ENCODE data around the gene ARSB.

ARSB gene

GRCh38 chr5:78974601-78975000, 10.5 kb downstream of the ARSB start:
- H3K9me3 ChIP-seq (ENCODE audit: control insufficient read depth, insufficient read depth, low read length), result no peaks in the 10 kb centered on the region
- H3K27ac ChIP-seq (ENCODE audit: low read depth, low read length), result no peak overlapping the region
- no peak overlapping the region for H3K4me3 ChIP-seq (ENCODE audit: low read depth, low read length)
- H3K27me3 ChIP-seq (ENCODE audit: control insufficient read depth, insufficient read depth, low read length), result no peaks in the 10 kb centered on the region
- H3K4me1 ChIP-seq (ENCODE audit: control insufficient read depth, insufficient read depth, low read length), result peaks cover 5% of the 10 kb centered on the region
- no peaks in the 10 kb centered on the region for H3K36me3 ChIP-seq (ENCODE audit: control insufficient read depth, insufficient read depth, low read length)
- H3K9ac ChIP-seq (ENCODE audit: low read depth, low read length), result no peak overlapping the region

GRCh38 chr5:78974011-78974410, 11.1 kb downstream of the ARSB start:
- H3K4me1 ChIP-seq (ENCODE audit: control insufficient read depth, insufficient read depth, low read length), result peaks cover 5% of the 10 kb centered on the region
- no peaks in the 10 kb centered on the region for H3K36me3 ChIP-seq (ENCODE audit: control insufficient read depth, insufficient read depth, low read length)
- H3K9ac ChIP-seq (ENCODE audit: low read depth, low read length), result no peak overlapping the region
- no peak overlapping the region for H3K4me3 ChIP-seq (ENCODE audit: low read depth, low read length)
- H3K9me3 ChIP-seq (ENCODE audit: control insufficient read depth, insufficient read depth, low read length), result no peaks in the 10 kb centered on the region
- no peaks in the 10 kb centered on the region for H3K27me3 ChIP-seq (ENCODE audit: control insufficient read depth, insufficient read depth, low read length)
- H3K27ac ChIP-seq (ENCODE audit: low read depth, low read length), result no peak overlapping the region

- no peak overlapping the region for H3K4me3 ChIP-seq (ENCODE audit: low read depth, low read length)
- H3K4me1 ChIP-seq (ENCODE audit: control insufficient read depth, insufficient read depth, low read length), result peaks cover 5% of the 10 kb centered on the region
- H3K9ac ChIP-seq (ENCODE audit: low read depth, low read length), result no peak overlapping the region
- no peaks in the 10 kb centered on the region for H3K9me3 ChIP-seq (ENCODE audit: control insufficient read depth, insufficient read depth, low read length)
- no peak overlapping the region for H3K27ac ChIP-seq (ENCODE audit: low read depth, low read length)
- H3K36me3 ChIP-seq (ENCODE audit: control insufficient read depth, insufficient read depth, low read length), result no peaks in the 10 kb centered on the region
- H3K27me3 ChIP-seq (ENCODE audit: control insufficient read depth, insufficient read depth, low read length), result no peaks in the 10 kb centered on the region
Observed at GRCh38 chr5:78972654-78973428, 12.3 kb downstream of the ARSB start.

DNA sequence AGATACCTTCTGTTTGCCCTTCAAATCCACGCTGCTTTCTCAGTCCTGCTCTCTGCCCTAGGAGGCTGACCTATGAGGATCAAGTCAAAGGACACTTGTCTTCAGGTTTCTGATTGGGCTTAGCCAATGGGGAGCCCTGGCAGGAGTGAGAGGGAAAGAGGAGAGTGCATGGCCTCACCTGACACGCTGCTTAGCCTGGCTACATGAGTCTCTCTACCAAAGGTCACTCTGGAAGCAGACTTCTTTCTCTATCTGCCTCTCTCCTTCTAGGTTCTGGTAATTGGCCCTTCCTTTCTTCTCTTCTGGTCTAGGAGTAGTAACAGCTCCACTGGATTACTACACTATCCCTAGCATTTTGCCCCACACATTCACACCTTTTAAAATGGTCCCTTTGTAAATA, 13.1 kb downstream of the ARSB start:
- Histone ChIP-seq H3K27ac (ENCODE audit: low read depth, low read length) (no peak overlapping the region), H3K9ac (ENCODE audit: low read depth, low read length) (no peak overlapping the region), H3K27me3 (ENCODE audit: control insufficient read depth, insufficient read depth, low read length) (no peaks in the 10 kb centered on the region), H3K4me3 (ENCODE audit: low read depth, low read length) (no peak overlapping the region), H3K4me1 (ENCODE audit: control insufficient read depth, insufficient read depth, low read length) (peaks cover 5% of the 10 kb centered on the region), H3K36me3 (ENCODE audit: control insufficient read depth, insufficient read depth, low read length) (no peaks in the 10 kb centered on the region), H3K9me3 (ENCODE audit: control insufficient read depth, insufficient read depth, low read length) (no peaks in the 10 kb centered on the region)

DNA sequence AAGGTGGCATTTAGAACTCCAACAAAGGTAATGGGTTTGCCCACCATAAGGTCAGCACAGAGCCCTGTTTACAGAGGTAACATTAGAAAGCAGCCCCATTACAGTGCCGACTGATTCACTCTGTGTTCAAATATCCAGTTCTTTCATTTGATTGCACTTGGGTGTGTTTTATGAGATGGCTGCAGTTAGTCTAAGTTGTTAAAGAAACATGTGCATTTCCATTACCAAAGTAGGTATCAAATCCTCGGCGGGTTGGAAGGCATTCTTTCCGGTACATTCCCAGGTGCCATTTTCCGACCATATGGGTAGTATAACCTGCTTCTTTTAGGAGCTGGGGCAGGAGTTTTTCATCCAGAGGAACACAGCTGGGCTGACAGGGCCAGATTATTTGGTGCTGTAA, 16.3 kb downstream of the ARSB start:
- no peak overlapping the region for H3K4me3 ChIP-seq (ENCODE audit: low read depth, low read length)
- no peaks in the 10 kb centered on the region for H3K9me3 ChIP-seq (ENCODE audit: control insufficient read depth, insufficient read depth, low read length)
- H3K36me3 ChIP-seq (ENCODE audit: control insufficient read depth, insufficient read depth, low read length), result peaks cover 4% of the 10 kb centered on the region; the same call in 1 of the 2 replicates
- H3K27me3 ChIP-seq (ENCODE audit: control insufficient read depth, insufficient read depth, low read length), result no peaks in the 10 kb centered on the region
- no peak overlapping the region for H3K9ac ChIP-seq (ENCODE audit: low read depth, low read length)
- no peaks in the 10 kb centered on the region for H3K4me1 ChIP-seq (ENCODE audit: control insufficient read depth, insufficient read depth, low read length)
- H3K27ac ChIP-seq (ENCODE audit: low read depth, low read length), result no peak overlapping the region

DNA sequence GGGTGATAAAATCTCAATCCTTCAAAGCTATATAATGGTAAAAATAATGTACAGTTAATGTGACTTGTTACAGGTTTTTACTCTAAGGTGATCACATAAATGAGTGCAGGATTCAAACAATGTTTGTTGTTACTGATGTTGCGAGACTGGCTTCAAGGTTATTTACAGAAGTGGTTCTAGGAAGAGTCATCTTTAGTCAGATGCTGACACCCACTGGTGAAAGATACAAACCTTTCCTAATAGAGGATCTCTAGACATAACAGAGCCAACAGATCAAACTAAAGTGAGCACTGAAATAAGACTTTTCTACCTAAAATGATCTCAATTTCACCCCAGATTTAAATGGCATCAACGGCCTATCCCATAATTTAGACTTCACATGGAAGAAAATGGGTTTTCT, 20.2 kb downstream of the ARSB start:
- H3K4me1 ChIP-seq (ENCODE audit: control insufficient read depth, insufficient read depth, low read length), result peaks cover 3% of the 10 kb centered on the region; the same call in 1 of the 2 replicates
- no peaks in the 10 kb centered on the region for H3K9me3 ChIP-seq (ENCODE audit: control insufficient read depth, insufficient read depth, low read length)
- H3K27ac ChIP-seq (ENCODE audit: low read depth, low read length), result no peak overlapping the region
- H3K36me3 ChIP-seq (ENCODE audit: control insufficient read depth, insufficient read depth, low read length), result peaks cover 4% of the 10 kb centered on the region; the same call in 1 of the 2 replicates
- H3K4me3 ChIP-seq (ENCODE audit: low read depth, low read length), result no peak overlapping the region
- no peak overlapping the region for H3K9ac ChIP-seq (ENCODE audit: low read depth, low read length)
- H3K27me3 ChIP-seq (ENCODE audit: control insufficient read depth, insufficient read depth, low read length), result no peaks in the 10 kb centered on the region

- no peak overlapping the region for H3K27ac ChIP-seq (ENCODE audit: low read depth, low read length)
- peaks cover 4% of the 10 kb centered on the region; the same call in 1 of the 2 replicates for H3K36me3 ChIP-seq (ENCODE audit: control insufficient read depth, insufficient read depth, low read length)
- peaks cover 7% of the 10 kb centered on the region; the same call in 1 of the 2 replicates for H3K4me1 ChIP-seq (ENCODE audit: control insufficient read depth, insufficient read depth, low read length)
- H3K4me3 ChIP-seq (ENCODE audit: low read depth, low read length), result no peak overlapping the region
- H3K27me3 ChIP-seq (ENCODE audit: control insufficient read depth, insufficient read depth, low read length), result no peaks in the 10 kb centered on the region
- no peaks in the 10 kb centered on the region for H3K9me3 ChIP-seq (ENCODE audit: control insufficient read depth, insufficient read depth, low read length)
- H3K9ac ChIP-seq (ENCODE audit: low read depth, low read length), result no peak overlapping the region
Observed at GRCh38 chr5:78961743-78962142, 23.4 kb downstream of the ARSB start.

- H3K36me3 ChIP-seq (ENCODE audit: control insufficient read depth, insufficient read depth, low read length), result peaks cover 4% of the 10 kb centered on the region; the same call in 1 of the 2 replicates
- H3K9ac ChIP-seq (ENCODE audit: low read depth, low read length), result no peak overlapping the region
- H3K27me3 ChIP-seq (ENCODE audit: control insufficient read depth, insufficient read depth, low read length), result no peaks in the 10 kb centered on the region
- H3K4me3 ChIP-seq (ENCODE audit: low read depth, low read length), result no peak overlapping the region
- no peak overlapping the region for H3K27ac ChIP-seq (ENCODE audit: low read depth, low read length)
- H3K4me1 ChIP-seq (ENCODE audit: control insufficient read depth, insufficient read depth, low read length), result peaks cover 8% of the 10 kb centered on the region; the same call in 1 of the 2 replicates
- no peaks in the 10 kb centered on the region for H3K9me3 ChIP-seq (ENCODE audit: control insufficient read depth, insufficient read depth, low read length)
Observed at GRCh38 chr5:78959767-78960166, 25.3 kb downstream of the ARSB start.

DNA sequence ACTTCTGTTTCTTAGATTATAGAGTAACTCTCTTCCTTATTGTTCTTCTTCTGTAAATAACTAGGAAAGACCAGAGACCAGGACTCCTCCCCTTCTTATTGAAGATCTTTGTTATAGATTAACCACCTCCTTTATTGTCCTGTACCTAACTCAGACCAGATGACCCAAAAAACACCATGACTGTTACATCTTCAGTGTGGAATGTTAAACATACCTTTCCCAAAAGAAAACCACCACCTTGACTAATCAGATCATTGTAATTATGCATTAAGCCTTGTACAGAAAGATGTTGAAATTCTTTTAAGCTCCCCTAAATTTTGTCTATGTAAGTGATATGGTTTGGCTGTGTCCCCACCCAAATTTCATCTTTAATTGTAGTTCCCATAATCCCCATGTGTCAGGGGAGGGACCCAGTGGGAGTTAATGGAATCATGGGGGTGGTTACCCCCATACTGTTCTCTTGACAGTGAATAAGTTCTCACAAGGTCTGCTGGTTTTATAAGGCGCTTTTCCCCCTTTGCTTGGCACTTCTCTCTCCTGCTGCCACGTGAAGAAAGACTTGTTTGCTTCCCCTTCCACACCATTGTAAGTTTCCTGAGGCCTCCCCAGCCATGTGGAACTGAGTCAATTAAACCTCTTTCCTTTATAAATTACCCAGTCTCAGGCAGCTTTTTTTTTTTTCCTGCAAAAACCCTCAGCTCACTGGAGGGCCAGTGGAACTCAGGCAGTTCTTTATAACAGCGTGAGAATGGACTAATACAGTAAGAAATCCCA, 26.3 kb downstream of the ARSB start:
- H3K4me3 ChIP-seq (ENCODE audit: low read depth, low read length), result no peak overlapping the region
- no peaks in the 10 kb centered on the region for H3K9me3 ChIP-seq (ENCODE audit: control insufficient read depth, insufficient read depth, low read length)
- H3K9ac ChIP-seq (ENCODE audit: low read depth, low read length), result no peak overlapping the region
- H3K4me1 ChIP-seq (ENCODE audit: control insufficient read depth, insufficient read depth, low read length), result peaks cover 8% of the 10 kb centered on the region; the same call in 1 of the 2 replicates
- no peaks in the 10 kb centered on the region for H3K27me3 ChIP-seq (ENCODE audit: control insufficient read depth, insufficient read depth, low read length)
- H3K36me3 ChIP-seq (ENCODE audit: control insufficient read depth, insufficient read depth, low read length), result peaks cover under 1% of the 10 kb centered on the region; the same call in 1 of the 2 replicates
- peak overlapping the region; percentile 4 for H3K27ac ChIP-seq (ENCODE audit: low read depth, low read length)

DNA sequence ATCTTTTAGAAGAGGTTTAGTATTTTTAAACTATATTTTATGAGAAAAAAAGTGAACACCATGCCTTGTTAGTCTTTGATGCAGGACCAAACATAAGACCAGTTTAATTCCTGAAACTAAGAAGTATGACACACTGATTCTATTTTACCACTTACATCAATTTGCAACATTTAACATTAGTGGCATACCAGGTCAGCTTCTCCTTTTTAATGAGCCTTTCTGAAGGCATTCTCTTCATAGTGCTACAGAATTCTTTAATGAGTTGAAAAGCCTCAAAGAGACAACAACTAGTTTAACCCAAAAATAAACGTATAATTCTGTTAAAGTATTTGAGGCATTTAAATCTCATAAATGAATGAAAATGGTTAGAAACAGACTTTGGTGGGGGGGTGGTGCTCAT, 28.2 kb downstream of the ARSB start:
- H3K9me3 ChIP-seq (ENCODE audit: control insufficient read depth, insufficient read depth, low read length), result no peaks in the 10 kb centered on the region
- H3K27ac ChIP-seq (ENCODE audit: low read depth, low read length), result no peak overlapping the region
- H3K36me3 ChIP-seq (ENCODE audit: control insufficient read depth, insufficient read depth, low read length), result no peaks in the 10 kb centered on the region
- no peak overlapping the region for H3K9ac ChIP-seq (ENCODE audit: low read depth, low read length)
- no peak overlapping the region for H3K4me3 ChIP-seq (ENCODE audit: low read depth, low read length)
- H3K4me1 ChIP-seq (ENCODE audit: control insufficient read depth, insufficient read depth, low read length), result peaks cover 8% of the 10 kb centered on the region; the same call in 1 of the 2 replicates
- no peaks in the 10 kb centered on the region for H3K27me3 ChIP-seq (ENCODE audit: control insufficient read depth, insufficient read depth, low read length)
